Duodenal mucosa (tissue), 2 donors: ENCODE measurements around the gene PNPLA6.
"Not testable (repeated sequence)": the region's sequence is repeated elsewhere in the genome, so short reads cannot be mapped to it uniquely, and the experiment has no call there.

ENCODE experiments used
- H3K27ac ChIP-seq: one replicate; pipeline ENCODE4 v1.7.0; 2013; ENCODE audit warnings: low read depth, low read length
- H3K27me3 ChIP-seq, 2 donors: one replicate each; pipeline ENCODE4 v1.7.0; 2013; ENCODE audit warnings: low read length in 2 of 2, control low read depth in 1 of 2; ENCODE audit not compliant: insufficient read depth in 2 of 2, control insufficient read depth in 1 of 2
- H3K36me3 ChIP-seq, 2 donors: one replicate each; pipeline ENCODE4 v1.7.0; 2013; ENCODE audit warnings: low read length in 2 of 2, control low read depth in 1 of 2; ENCODE audit not compliant: insufficient read depth in 2 of 2, control insufficient read depth in 1 of 2
- H3K4me1 ChIP-seq, 2 donors: one replicate each; pipeline ENCODE4 v1.7.0; 2013; ENCODE audit warnings: low read length in 2 of 2, control low read depth in 1 of 2; ENCODE audit not compliant: insufficient read depth in 2 of 2, control insufficient read depth in 1 of 2
- H3K4me3 ChIP-seq, 2 donors: one replicate each; pipeline ENCODE4 v1.7.0; 2013; ENCODE audit warnings: low read length in 2 of 2, low read depth in 1 of 2
- H3K9ac ChIP-seq, 2 donors: one replicate each; pipeline ENCODE4 v1.7.0; 2013; ENCODE audit warnings: low read length in 2 of 2, low read depth in 1 of 2
- H3K9me3 ChIP-seq, 2 donors: one replicate each; pipeline ENCODE4 v1.7.0; 2013; ENCODE audit warnings: low read length in 2 of 2, control low read depth in 1 of 2; ENCODE audit not compliant: control insufficient read depth in 1 of 2

Gene PNPLA6

GRCh38 chr19:7529610-7530490 is 5.7 kb upstream of the PNPLA6 start:
- Histone ChIP-seq H3K4me1 (peaks cover 4 to 8% of the 10 kb centered on the region in 2 donors), H3K9me3 (no peaks in the 10 kb centered on the region), H3K36me3 (peaks cover 0 to 29% of the 10 kb centered on the region in 2 donors), H3K9ac (no peak overlapping the region), H3K27ac (no peak overlapping the region), H3K27me3 (no peaks in the 10 kb centered on the region), H3K4me3 (no peak overlapping the region)

GRCh38 chr19:7533281-7533885 is 2.1 kb upstream of the PNPLA6 start:
- peaks cover 6 to 15% of the 10 kb centered on the region in 2 donors for H3K36me3 ChIP-seq
- no peaks in the 10 kb centered on the region for H3K9me3 ChIP-seq

GRCh38 chr19:7533925-7534480 is 1.5 kb upstream of the PNPLA6 start:
- H3K4me1 ChIP-seq: peaks cover 4 to 15% of the 10 kb centered on the region in 2 donors
- H3K9me3 ChIP-seq: no peaks in the 10 kb centered on the region
- H3K27ac ChIP-seq: peak overlapping the region; percentile 95
- H3K36me3 ChIP-seq: peaks cover 6 to 14% of the 10 kb centered on the region in 2 donors
- H3K27me3 ChIP-seq: no peaks in the 10 kb centered on the region
- H3K9ac ChIP-seq: peak overlapping the region; percentile 83 to 88
- H3K4me3 ChIP-seq: peak overlapping the region; percentile 98

More at GRCh38 chr19:7533281-7533885, 2.1 kb upstream of the PNPLA6 start:
- Histone ChIP-seq H3K27ac (peak overlapping the region; percentile 62), H3K9ac (peak overlapping the region; percentile 74 to 83), H3K4me1 (peaks cover 4 to 15% of the 10 kb centered on the region in 2 donors), H3K27me3 (no peaks in the 10 kb centered on the region), H3K4me3 (peak overlapping the region; percentile 98)

GRCh38 chr19:7534531-7535046 is 928 bp upstream of the PNPLA6 start:
- peak overlapping the region; percentile 98 for H3K4me3 ChIP-seq
- peak overlapping the region; percentile 83 to 88 for H3K9ac ChIP-seq
- peaks cover 6 to 10% of the 10 kb centered on the region in 2 donors for H3K36me3 ChIP-seq
- H3K27ac ChIP-seq: peak overlapping the region; percentile 95
- no peaks in the 10 kb centered on the region for H3K27me3 ChIP-seq
- no peaks in the 10 kb centered on the region for H3K9me3 ChIP-seq
- peaks cover 4 to 15% of the 10 kb centered on the region in 2 donors for H3K4me1 ChIP-seq

- peak overlapping the region; percentile 98 for H3K4me3 ChIP-seq
- H3K9me3 ChIP-seq: no peaks in the 10 kb centered on the region
- H3K27me3 ChIP-seq: no peaks in the 10 kb centered on the region
- H3K9ac ChIP-seq: peak overlapping the region; percentile 83 to 88
- H3K36me3 ChIP-seq: peaks cover 6 to 17% of the 10 kb centered on the region in 2 donors
- H3K4me1 ChIP-seq: peaks cover 4 to 15% of the 10 kb centered on the region in 2 donors
- no peak overlapping the region for H3K27ac ChIP-seq
These were observed 630 bp downstream of the PNPLA6 start for GRCh38 chr19:7535998-7536695.

GRCh38 chr19:7538990-7539389 is 3.5 kb downstream of the PNPLA6 start:
- H3K9me3 ChIP-seq, H3K9ac ChIP-seq, H3K4me3 ChIP-seq, H3K27me3 ChIP-seq, H3K27ac ChIP-seq, H3K4me1 ChIP-seq: not testable (repeated sequence)
- peaks cover 16 to 41% of the 10 kb centered on the region in 2 donors for H3K36me3 ChIP-seq

GRCh38 chr19:7539827-7540425 is 4.4 kb downstream of the PNPLA6 start:
- Histone ChIP-seq H3K9ac (no peak overlapping the region), H3K36me3 (peaks cover 16 to 41% of the 10 kb centered on the region in 2 donors), H3K4me3 (no peak overlapping the region), H3K9me3 (no peaks in the 10 kb centered on the region), H3K27me3 (no peaks in the 10 kb centered on the region), H3K4me1 (peaks cover 0 to 6% of the 10 kb centered on the region in 2 donors), H3K27ac (no peak overlapping the region)

GRCh38 chr19:7540761-7541474 is 5.4 kb downstream of the PNPLA6 start:
- Histone ChIP-seq H3K27me3 (no peaks in the 10 kb centered on the region), H3K4me1 (peaks cover 0 to 6% of the 10 kb centered on the region in 2 donors), H3K9ac (no peak overlapping the region), H3K36me3 (peaks cover 16 to 41% of the 10 kb centered on the region in 2 donors), H3K4me3 (no peak overlapping the region), H3K9me3 (no peaks in the 10 kb centered on the region), H3K27ac (no peak overlapping the region)

GRCh38 chr19:7541475-7541824 is 5.9 kb downstream of the PNPLA6 start:
- Histone ChIP-seq H3K9ac (no peak overlapping the region), H3K9me3 (no peaks in the 10 kb centered on the region), H3K36me3 (peaks cover 16 to 41% of the 10 kb centered on the region in 2 donors), H3K4me1 (peaks cover 0 to 1% of the 10 kb centered on the region in 2 donors), H3K27ac (no peak overlapping the region), H3K4me3 (no peak overlapping the region), H3K27me3 (no peaks in the 10 kb centered on the region)
